Activated B cell treated with CpG ODN at 0.5 μM for 24 hours (primary cell): ENCODE data around the gene CDC42BPA. TPM values are rescaled to one million over a fixed set of nuclear protein-coding genes. Genes with fewer than 3 reads are reported as not detected.

Experiments used
- ATAC-seq: fragments of 200-7000 bp; cut with Tn5 transposase; one replicate; pipeline ENCODE4 v1.10.0; 2021; ENCODE audit warnings: low read depth, mild to moderate bottlenecking, moderate library complexity
- CTCF ChIA-PET: fragments of 350-600 bp; sonication (Branson Sonifier 250); formaldehyde crosslinking; loops from one replicate; lab custom pipeline; 2021; ENCODE audit warnings: antibody characterized with exemption; lab: Charles Lee
- POLR2A ChIA-PET: fragments of 350-600 bp; sonication (Branson Sonifier 250); formaldehyde crosslinking; loops from one replicate; lab custom pipeline; 2021; ENCODE audit warnings: antibody characterized with exemption; lab: Charles Lee
- DNase-seq: peaks from one replicate; pipeline ENCODE4 v3.0.0; 2022
- H3K27ac Mint-ChIP-seq: one replicate; pipeline ENCODE4 v1.8.0; 2020; ENCODE audit warnings: mixed read lengths
- H3K27me3 Mint-ChIP-seq: one replicate; pipeline ENCODE4 v1.8.0; 2021; ENCODE audit warnings: mixed read lengths
- H3K36me3 Mint-ChIP-seq: one replicate; pipeline ENCODE4 v1.8.0; 2021; ENCODE audit warnings: low read depth, mixed read lengths
- H3K4me1 Mint-ChIP-seq: one replicate; pipeline ENCODE4 v1.8.0; 2021; ENCODE audit warnings: mixed read lengths
- H3K4me3 Mint-ChIP-seq: one replicate; pipeline ENCODE4 v1.8.0; 2020; ENCODE audit warnings: mild to moderate bottlenecking, mixed read lengths
- H3K9me3 Mint-ChIP-seq: one replicate; pipeline ENCODE4 v1.8.0; 2020; ENCODE audit warnings: mixed read lengths
- intact Hi-C: fragments of 100-400 bp; cut with micrococcal nuclease; formaldehyde crosslinking; loops from one replicate; pipeline ENCODE4 v1.15.1; 2024
- total RNA-seq: library from RNA; stranded (reverse); gene quantifications from 2 replicates; pipeline ENCODE4 v1.2.3, GENCODE V29; 2022
- TF ChIP-seq, protein P1 (sequence below): fragments of 200-600 bp; IDR thresholded peaks from one replicate; pipeline ENCODE4 v1.8.0; 2022; ENCODE audit warnings: antibody characterized with exemption, mild to moderate bottlenecking

The CDC42BPA gene
- total RNA-seq, 1 donor from 2014 or later, result 0.29 TPM

DNA sequence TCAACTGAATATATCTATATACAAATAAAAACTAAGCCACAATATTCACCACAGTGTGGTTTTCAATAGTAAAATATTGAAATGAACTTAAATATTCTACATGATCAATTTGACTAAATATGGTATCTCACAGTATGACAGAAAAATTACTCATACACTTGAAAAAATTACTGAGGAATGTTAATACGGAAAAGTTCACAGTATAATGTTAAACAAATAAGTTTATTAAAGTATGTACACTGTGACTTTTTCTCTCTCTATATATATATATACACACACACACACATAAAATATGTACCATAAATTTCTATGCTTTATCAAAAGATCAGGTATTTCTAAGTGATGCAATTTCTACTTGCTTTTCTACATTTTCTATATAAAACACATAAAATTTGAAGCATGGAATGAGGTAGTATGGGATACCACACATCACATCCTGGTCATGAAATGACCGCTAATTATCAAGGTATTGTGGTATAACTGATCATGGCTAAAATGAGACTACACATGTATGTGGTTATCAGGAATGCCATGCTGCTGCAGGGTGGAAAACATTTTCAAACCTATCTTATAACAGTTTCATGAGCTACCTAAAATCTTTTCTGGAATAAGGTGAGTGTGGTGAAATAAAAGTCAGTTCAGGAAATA lies 102.3 kb downstream of the CDC42BPA start:
- no peaks in the 10 kb centered on the region for H3K9me3 Mint-ChIP-seq
- intact Hi-C loops, result no loop called here
- ATAC-seq, result no peak
- peaks cover 6% of the 10 kb centered on the region for H3K27me3 Mint-ChIP-seq
- H3K4me1 Mint-ChIP-seq, result no peaks in the 10 kb centered on the region
- TF ChIP-seq, protein P1, sequence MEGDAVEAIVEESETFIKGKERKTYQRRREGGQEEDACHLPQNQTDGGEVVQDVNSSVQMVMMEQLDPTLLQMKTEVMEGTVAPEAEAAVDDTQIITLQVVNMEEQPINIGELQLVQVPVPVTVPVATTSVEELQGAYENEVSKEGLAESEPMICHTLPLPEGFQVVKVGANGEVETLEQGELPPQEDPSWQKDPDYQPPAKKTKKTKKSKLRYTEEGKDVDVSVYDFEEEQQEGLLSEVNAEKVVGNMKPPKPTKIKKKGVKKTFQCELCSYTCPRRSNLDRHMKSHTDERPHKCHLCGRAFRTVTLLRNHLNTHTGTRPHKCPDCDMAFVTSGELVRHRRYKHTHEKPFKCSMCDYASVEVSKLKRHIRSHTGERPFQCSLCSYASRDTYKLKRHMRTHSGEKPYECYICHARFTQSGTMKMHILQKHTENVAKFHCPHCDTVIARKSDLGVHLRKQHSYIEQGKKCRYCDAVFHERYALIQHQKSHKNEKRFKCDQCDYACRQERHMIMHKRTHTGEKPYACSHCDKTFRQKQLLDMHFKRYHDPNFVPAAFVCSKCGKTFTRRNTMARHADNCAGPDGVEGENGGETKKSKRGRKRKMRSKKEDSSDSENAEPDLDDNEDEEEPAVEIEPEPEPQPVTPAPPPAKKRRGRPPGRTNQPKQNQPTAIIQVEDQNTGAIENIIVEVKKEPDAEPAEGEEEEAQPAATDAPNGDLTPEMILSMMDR, result no peak
- no peaks in the 10 kb centered on the region for H3K36me3 Mint-ChIP-seq
- no peak overlapping the region for H3K27ac Mint-ChIP-seq
- POLR2A ChIA-PET, result no interaction called here
- H3K4me3 Mint-ChIP-seq, result no peak overlapping the region
- DNase-seq, result no peak
- CTCF ChIA-PET, result no interaction called here

DNA sequence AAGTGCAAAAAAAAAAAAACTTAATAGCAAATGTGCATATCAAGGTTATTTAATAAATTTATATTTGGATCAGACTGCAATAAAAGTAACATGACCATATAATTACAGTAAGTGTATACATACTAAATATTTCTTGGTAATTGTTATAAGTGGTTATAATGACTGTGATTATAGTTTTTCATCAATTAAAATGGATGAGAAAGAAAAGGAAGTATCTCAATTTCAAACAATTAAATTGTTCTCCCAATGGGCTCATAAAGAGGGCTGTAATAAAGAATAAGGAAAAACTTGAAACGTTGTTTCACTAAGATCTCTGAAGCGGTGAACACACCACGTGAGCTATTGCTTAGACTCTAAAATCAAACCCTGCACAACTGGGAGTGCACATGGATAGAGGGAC lies 104.1 kb downstream of the CDC42BPA start:
- CTCF ChIA-PET, result no interaction called here
- no peak for ATAC-seq
- DNase-seq, result no peak
- Mint-ChIP-seq H3K4me3 (no peak overlapping the region), H3K36me3 (no peaks in the 10 kb centered on the region), H3K27ac (no peak overlapping the region), H3K4me1 (no peaks in the 10 kb centered on the region), H3K9me3 (no peaks in the 10 kb centered on the region), H3K27me3 (no peaks in the 10 kb centered on the region)
- TF ChIP-seq, protein P1, result no peak
- POLR2A ChIA-PET, result no interaction called here
- intact Hi-C loops, result no loop called here

DNA sequence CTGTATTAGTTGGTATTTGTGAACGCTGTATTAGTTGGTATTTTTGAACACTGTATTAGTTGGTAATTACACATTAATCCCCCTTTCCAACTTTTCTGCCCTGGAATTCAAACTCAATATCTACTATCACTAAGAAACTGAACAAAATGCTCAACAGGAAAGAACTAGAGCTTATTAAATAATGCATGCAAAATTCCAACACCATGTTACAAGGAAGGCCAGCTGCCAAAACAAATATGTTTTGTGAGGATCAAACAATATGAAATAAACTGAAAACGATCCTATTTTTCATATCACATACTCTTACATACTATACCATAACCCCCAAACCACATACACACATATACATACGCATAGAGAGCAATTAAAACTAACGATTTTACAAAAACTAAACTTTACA lies 104.9 kb downstream of the CDC42BPA start:
- no peaks in the 10 kb centered on the region for H3K9me3 Mint-ChIP-seq
- H3K27ac Mint-ChIP-seq, result no peak overlapping the region
- no peak for ATAC-seq
- no peaks in the 10 kb centered on the region for H3K27me3 Mint-ChIP-seq
- ChIA-PET CTCF (no interaction called here), POLR2A (no interaction called here)
- no peak overlapping the region for H3K4me3 Mint-ChIP-seq
- no peaks in the 10 kb centered on the region for H3K36me3 Mint-ChIP-seq
- TF ChIP-seq, protein P1, result no peak
- intact Hi-C loops, result no loop called here
- H3K4me1 Mint-ChIP-seq, result no peaks in the 10 kb centered on the region
- DNase-seq, result no peak

DNA sequence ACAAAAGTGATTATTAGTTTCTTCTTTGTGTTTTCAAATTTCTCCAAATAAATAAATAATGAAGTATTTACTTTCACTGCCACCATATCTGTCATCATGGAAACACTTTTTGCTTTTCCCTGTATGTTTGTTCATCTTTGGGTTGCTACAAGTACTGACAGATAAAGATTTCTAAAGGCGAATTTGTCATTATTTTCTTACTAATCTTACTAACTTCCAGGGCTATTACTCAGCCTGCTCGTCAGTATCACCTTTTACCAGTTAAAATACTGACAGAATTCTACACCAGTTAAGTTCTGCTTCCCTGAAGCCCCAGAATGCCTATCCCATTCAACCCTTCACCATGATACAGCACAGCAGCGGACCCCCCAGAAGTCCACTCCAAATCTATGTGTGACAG lies 106.1 kb downstream of the CDC42BPA start:
- ATAC-seq, result no peak
- Mint-ChIP-seq H3K4me3 (no peak overlapping the region), H3K4me1 (no peaks in the 10 kb centered on the region), H3K36me3 (no peaks in the 10 kb centered on the region), H3K9me3 (no peaks in the 10 kb centered on the region), H3K27me3 (no peaks in the 10 kb centered on the region), H3K27ac (no peak overlapping the region)
- ChIA-PET CTCF (no interaction called here), POLR2A (no interaction called here)
- TF ChIP-seq, protein P1, result no peak
- no peak for DNase-seq
- intact Hi-C loops, result no loop called here

DNA sequence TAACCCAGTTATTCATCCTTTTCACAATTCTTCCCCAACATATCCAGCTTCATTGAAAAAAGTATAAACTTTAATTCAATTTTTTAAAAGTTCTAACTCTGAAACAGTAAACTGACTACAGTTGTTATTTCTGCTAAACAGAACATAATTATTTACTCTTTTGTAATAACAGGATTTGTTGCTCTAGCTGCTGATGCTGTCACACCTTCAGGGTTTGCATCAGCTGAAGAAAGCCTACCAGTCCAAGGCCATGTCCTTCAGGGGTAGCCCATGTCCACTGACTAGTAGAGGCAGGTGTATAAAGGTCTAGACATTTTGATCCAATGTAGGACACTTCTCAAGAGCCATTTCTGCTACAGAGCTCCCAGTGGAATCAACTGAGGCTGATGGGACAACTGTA lies 107.7 kb downstream of the CDC42BPA start:
- no peaks in the 10 kb centered on the region for H3K27me3 Mint-ChIP-seq
- DNase-seq, result no peak
- no peak overlapping the region for H3K27ac Mint-ChIP-seq
- no peak for ATAC-seq
- H3K36me3 Mint-ChIP-seq, result no peaks in the 10 kb centered on the region
- no peaks in the 10 kb centered on the region for H3K4me1 Mint-ChIP-seq
- H3K4me3 Mint-ChIP-seq, result no peak overlapping the region
- intact Hi-C loops, result no loop called here
- ChIA-PET POLR2A (no interaction called here), CTCF (no interaction called here)
- TF ChIP-seq, protein P1, result no peak
- H3K9me3 Mint-ChIP-seq, result no peaks in the 10 kb centered on the region
